HepG2 (cell line): ENCODE results near the gene AZU1. TPM values are rescaled to one million over a fixed set of nuclear protein-coding genes. Genes with fewer than 3 reads are reported as not detected.

Experiments
- HBP1 ChIP-seq: IDR thresholded peaks from 2 replicates; pipeline ENCODE4 v1.6.1; 2016; ENCODE audit warnings: low read depth, control low read depth
- HDAC1 ChIP-seq: sonication (generic); formaldehyde crosslinking; IDR thresholded peaks from 2 replicates; pipeline ENCODE4 v1.5.1; 2020; ENCODE audit warnings: mild to moderate bottlenecking, missing genetic modification reagents
- NBN ChIP-seq: fragments of 450-650 bp; conservative IDR thresholded peaks from 2 replicates; pipeline ENCODE4 v1.6.1; 2017
- PATZ1 ChIP-seq: sonication (generic); formaldehyde crosslinking; IDR thresholded peaks from 2 replicates; pipeline ENCODE4 v1.4.0; 2020; ENCODE audit warnings: missing genetic modification reagents
- SAFB2 ChIP-seq: sonication (generic); formaldehyde crosslinking; IDR thresholded peaks from 2 replicates; pipeline ENCODE4 v1.5.1; 2020; ENCODE audit warnings: missing genetic modification reagents, low read depth, mild to moderate bottlenecking, borderline replicate concordance
- SIX4 ChIP-seq: sonication (generic); formaldehyde crosslinking; IDR thresholded peaks from 2 replicates; pipeline ENCODE4 v1.4.0; 2020; ENCODE audit warnings: missing genetic modification reagents
- THYN1 ChIP-seq: sonication (generic); formaldehyde crosslinking; IDR thresholded peaks from 2 replicates; pipeline ENCODE4 v1.8.1; 2023; ENCODE audit warnings: low read depth, mild to moderate bottlenecking, moderate library complexity, missing genetic modification reagents, borderline replicate concordance
- XBP1 ChIP-seq: sonication (generic); formaldehyde crosslinking; IDR thresholded peaks from 2 replicates; pipeline ENCODE4 v1.5.0; 2020; ENCODE audit warnings: missing genetic modification reagents
- ZBED4 ChIP-seq: sonication (generic); formaldehyde crosslinking; IDR thresholded peaks from 2 replicates; pipeline ENCODE4 v1.4.0; 2020; ENCODE audit warnings: missing genetic modification reagents, borderline replicate concordance
- ZBTB33 ChIP-seq: sonication (generic); formaldehyde crosslinking; IDR thresholded peaks from 2 replicates; pipeline ENCODE4 v1.4.0; 2020; ENCODE audit warnings: missing genetic modification reagents
- ZBTB38 ChIP-seq: sonication (generic); formaldehyde crosslinking; IDR thresholded peaks from 2 replicates; pipeline ENCODE4 v1.5.1; 2020; ENCODE audit warnings: mild to moderate bottlenecking, missing genetic modification reagents
- ZBTB39 ChIP-seq: sonication (generic); formaldehyde crosslinking; IDR thresholded peaks from 2 replicates; pipeline ENCODE4 v1.5.0; 2020; ENCODE audit warnings: missing genetic modification reagents
- ZFAT ChIP-seq: sonication (generic); formaldehyde crosslinking; conservative IDR thresholded peaks from 2 replicates; pipeline ENCODE4 v1.8.1; 2023; ENCODE audit warnings: missing genetic modification reagents, inconsistent platforms
- ZNF143 ChIP-seq: sonication (generic); formaldehyde crosslinking; IDR thresholded peaks from 2 replicates; pipeline ENCODE4 v1.4.0; 2020; ENCODE audit warnings: missing genetic modification reagents
- ZNF441 ChIP-seq: sonication (generic); formaldehyde crosslinking; IDR thresholded peaks from 2 replicates; pipeline ENCODE4 v1.7.0; 2021; ENCODE audit warnings: missing genetic modification reagents, borderline replicate concordance
- ZNF552 ChIP-seq: sonication (generic); formaldehyde crosslinking; IDR thresholded peaks from 2 replicates; pipeline ENCODE4 v1.9.0; 2022; ENCODE audit warnings: missing genetic modification reagents, mild to moderate bottlenecking, borderline replicate concordance
- ZSCAN22 ChIP-seq: sonication (generic); formaldehyde crosslinking; IDR thresholded peaks from 2 replicates; pipeline ENCODE4 v1.4.0; 2020; ENCODE audit warnings: mild to moderate bottlenecking, missing genetic modification reagents
- polyA plus RNA-seq, 8 experiments: library from polyadenylated mRNA; depleted of rRNA in 3 of 8; stranded (reverse) in 7 of 8; unstranded in 1 of 8; fragments of >200 nt; fragmentation: Illumina TruSeq in 4 of 8; extraction: Trizol in 4 of 8; gene quantifications; 2 replicates each; pipeline versions ENCODE4 v1.2.1 to v1.2.3, GENCODE V29; 2011 to 2016; ENCODE audit warnings: low read depth in 4 of 8, missing spikeins in 1 of 8, mixed read lengths in 1 of 8; ENCODE audit not compliant: insufficient read depth in 1 of 8
- total RNA-seq, 5 experiments: library from RNA; depleted of rRNA; stranded (reverse); fragments of >200 nt; fragmentation: Illumina TruSeq; extraction: Trizol; gene quantifications; 2 replicates each; pipeline ENCODE4 v1.2.3, GENCODE V29; 2016; ENCODE audit warnings: low read depth in 1 of 5

Gene AZU1
- total and polyA plus RNA-seq, 2 of the 13 experiments (the other 11 are each of a cell fraction or from before 2014, with no cell fraction given) = not detected

GRCh38 chr19:778910-779653 lies 48.6 kb upstream of the AZU1 start (continued):
- TF ChIP-seq HDAC1 (CRISPR knock-in tag) (peak; percentile 75), ZNF552 (CRISPR knock-in tag) (no peak), XBP1 (CRISPR knock-in tag) (no peak), ZBED4 (peak; percentile 84), ZSCAN22 (CRISPR knock-in tag) (no peak), SAFB2 (CRISPR knock-in tag) (no peak), ZFAT (CRISPR knock-in tag) (0 out of 2 replicates have a peak, but pooled peaks have one; percentile 39), ZNF143 (CRISPR knock-in tag) (0 out of 2 replicates have a peak, but pooled peaks have one; percentile 29), THYN1 (no peak), ZBTB38 (CRISPR knock-in tag) (peak; percentile 61; the same call in 1 of the 2 replicates), ZBTB39 (CRISPR knock-in tag) (0 out of 2 replicates have a peak, but pooled peaks have one; percentile 63), SIX4 (CRISPR knock-in tag) (no peak), ZNF441 (CRISPR knock-in tag) (peak; percentile 75; the same call in 1 of the 2 replicates), PATZ1 (CRISPR knock-in tag) (peak; percentile 50), NBN (no peak), ZBTB33 (peak; percentile 68), HBP1 (CRISPR knock-in tag) (no peak)
